Fibroblast of skin of right biceps (primary cell): Measurements from ENCODE around the gene UQCC2.

Experiments used
- DNase-seq: peaks from one replicate; pipeline ENCODE4 v3.0.0-alpha.2; 2013

The UQCC2 gene

GRCh38 chr6:33671744-33672072 lies 39.8 kb downstream of the UQCC2 start:
- DNase-seq = no peak

DNA sequence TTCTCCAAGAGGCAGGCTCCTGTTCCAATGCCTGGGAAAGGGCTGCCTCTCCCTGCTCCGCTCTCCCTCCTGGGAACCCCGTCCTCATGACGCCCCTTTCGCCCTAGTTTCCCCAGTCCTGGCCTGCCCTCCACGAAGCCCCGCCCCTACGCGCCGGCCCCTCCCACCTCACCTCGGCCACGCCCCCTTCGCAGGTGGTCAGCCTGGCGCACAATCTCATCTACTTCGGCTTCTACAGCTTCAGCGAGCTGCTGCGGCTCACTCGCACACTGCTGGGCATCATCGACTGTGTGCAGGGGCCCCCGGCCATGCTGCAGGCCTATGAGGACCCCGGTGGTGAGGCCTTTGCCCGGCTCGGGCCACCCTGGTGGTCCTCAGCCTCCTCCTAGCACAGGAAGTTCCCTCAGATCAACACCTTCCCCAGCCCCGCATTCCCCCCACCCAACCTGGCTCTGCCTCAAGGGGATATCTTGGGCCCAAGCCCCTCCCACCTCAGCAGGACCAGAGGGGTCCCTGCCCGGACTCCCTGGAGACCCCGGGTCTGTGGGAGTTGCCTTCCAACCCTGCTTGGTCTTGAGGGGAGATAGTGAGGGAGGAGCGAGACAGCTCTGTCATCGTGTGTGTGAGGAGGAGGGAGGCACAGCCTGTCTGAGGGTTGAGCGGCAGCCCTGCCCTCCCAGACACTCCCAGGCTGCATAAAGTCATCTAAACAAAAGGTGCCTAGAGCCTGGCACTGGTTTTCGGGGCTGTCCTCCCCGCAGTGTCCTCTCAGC lies 40.3 kb downstream of the UQCC2 start:
- no peak for DNase-seq

- DNase-seq = no peak
These were observed 41.3 kb downstream of the UQCC2 start for GRCh38 chr6:33670086-33670660.

- DNase-seq = no peak
These were observed 42.6 kb downstream of the UQCC2 start for GRCh38 chr6:33668914-33669313.

- DNase-seq = no peak
These were observed 43.2 kb downstream of the UQCC2 start for GRCh38 chr6:33668328-33668727.

DNA sequence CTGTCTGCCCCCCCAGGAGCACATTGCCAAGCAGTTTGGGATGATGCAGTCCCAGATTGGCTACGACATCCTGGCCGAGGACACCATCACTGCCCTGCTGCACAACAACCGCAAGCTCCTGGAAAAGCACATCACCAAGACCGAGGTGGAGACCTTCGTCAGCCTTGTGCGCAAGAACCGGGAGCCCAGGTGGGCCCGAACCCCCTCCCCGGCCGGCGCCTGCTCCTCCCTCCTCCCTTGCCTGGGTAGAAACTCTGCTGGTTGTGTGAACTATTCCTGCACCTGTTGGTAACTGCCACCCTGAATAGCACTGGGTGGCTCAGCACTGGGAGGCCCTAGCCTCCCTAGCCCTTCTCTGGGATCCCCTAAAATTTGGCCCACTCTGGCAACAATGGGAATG lies 43.7 kb downstream of the UQCC2 start:
- no peak for DNase-seq

- no peak for DNase-seq
These were observed 44.4 kb downstream of the UQCC2 start for GRCh38 chr6:33667072-33667471.

DNA sequence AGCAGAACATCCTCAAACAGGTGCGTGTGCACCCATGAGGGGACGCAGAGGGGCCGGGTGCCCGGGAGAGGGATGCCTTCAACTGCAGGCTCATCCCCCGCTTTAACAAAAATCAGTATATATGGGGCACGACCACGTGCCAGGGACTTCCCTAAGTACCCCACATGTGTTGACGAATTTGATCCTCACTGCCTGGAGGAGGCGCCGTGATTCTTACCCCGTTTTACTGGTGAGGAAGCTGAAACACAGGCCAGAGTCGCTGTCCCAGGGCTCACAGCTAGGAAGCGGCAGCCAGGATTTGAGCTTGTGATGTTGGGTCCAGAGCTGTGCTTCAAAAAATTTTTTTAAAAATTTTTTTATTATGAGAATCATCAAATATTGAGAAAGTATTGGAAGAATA lies 45.5 kb downstream of the UQCC2 start:
- DNase-seq = no peak

GRCh38 chr6:33664506-33665057 lies 46.9 kb downstream of the UQCC2 start:
- DNase-seq = no peak

GRCh38 chr6:33663727-33664449 lies 47.6 kb downstream of the UQCC2 start:
- DNase-seq = no peak

- DNase-seq = no peak
These were observed 48.5 kb downstream of the UQCC2 start for GRCh38 chr6:33663028-33663427.

DNA sequence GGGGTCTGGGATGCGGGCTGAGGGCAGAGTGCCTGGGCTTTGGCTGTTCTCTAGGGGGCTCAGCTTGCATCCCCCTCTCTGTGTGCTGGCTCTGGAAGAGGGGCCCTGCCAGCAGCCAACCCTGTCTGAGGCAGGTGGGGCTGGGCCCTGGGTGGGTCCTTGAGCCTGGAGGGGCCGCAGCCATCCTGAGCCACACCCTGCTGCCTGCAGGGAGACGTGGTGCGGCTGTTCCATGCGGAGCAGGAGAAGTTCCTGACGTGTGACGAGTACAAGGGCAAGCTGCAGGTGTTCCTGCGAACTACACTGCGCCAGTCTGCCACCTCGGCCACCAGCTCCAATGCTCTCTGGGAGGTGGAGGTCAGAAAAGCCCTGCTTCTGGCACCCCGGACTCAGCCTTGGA lies 49.2 kb downstream of the UQCC2 start:
- DNase-seq = no peak

DNA sequence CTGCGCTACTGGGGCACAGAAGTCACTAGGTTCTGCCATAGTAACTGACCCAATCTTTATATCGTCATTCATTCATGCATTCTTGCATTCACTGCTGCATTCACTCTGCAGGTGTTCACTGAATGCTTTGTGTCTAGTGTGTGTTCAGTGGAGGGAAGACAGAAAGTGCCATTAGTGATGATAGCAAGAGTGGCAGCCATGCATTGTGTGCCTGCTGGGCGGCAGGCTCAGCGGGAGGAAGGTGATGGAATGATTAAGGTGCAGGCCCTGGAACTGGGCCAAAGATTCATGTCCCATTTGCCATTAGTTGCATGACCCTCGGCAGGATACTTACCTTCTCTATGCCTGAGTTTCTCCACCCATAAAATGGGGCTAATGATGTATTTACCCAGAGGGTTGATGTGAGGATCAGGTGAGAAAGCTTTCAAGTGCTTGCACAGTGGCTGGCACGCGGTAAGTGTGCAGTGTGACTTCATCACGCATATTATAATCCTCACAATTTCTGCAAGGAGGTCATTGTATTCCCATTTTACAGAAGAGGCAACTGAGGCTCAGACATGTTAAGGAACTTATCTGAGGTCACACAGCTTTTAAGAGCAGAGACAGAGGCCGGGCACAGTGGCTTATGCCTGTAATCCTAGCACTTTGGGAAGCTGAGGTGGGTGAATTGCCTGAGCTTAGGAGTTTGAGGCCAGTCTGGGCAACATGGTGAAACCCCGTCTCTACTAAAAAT lies 50.2 kb downstream of the UQCC2 start:
- no peak for DNase-seq

DNA sequence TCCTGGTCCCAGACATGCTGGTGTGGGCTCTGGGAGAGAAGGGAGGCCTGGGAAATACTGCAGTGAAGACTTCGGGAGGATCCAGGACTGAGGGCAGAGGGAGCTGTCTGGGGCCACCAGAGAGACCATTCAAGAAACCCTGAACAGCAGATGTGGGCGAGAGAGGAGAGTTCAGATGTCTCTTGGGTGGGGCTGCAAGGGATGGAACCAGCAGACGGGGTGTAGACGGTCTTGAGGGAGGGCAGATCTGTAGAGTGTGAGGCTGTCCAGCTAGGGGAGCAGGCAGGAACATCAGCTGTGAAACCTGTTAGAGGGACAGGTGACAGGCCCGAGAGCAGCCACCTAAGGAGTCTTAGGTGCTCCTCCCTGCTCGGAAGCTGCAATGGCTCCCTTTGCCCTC lies 51.5 kb downstream of the UQCC2 start:
- no peak for DNase-seq

GRCh38 chr6:33658982-33659689 lies 52.4 kb downstream of the UQCC2 start:
- DNase-seq = no peak

GRCh38 chr6:33656844-33657243 lies 54.7 kb downstream of the UQCC2 start:
- DNase-seq = no peak

GRCh38 chr6:33654831-33655554 lies 56.5 kb downstream of the UQCC2 start:
- DNase-seq = peak; percentile 28

DNA sequence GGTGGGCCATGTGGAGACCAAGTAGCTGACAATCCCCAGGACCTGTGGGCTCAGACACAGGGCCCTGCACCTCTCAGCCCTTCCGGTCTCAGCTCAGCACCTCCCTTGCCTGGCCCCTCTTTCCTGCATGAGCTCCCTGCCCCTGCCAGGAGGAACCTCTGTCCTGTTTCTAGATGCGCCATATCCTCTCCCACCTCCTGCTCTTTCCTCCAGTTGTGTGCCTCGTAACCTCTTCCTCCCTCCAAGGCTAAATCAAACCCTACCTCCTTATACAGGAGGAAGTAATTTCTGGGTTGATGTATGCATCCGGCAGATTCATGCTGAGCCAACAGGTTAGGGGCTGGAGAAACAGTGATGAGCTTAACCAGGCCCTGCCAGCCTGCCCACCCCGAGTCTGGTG lies 59.5 kb downstream of the UQCC2 start:
- no peak for DNase-seq

- DNase-seq = no peak
These were observed 60.1 kb downstream of the UQCC2 start for GRCh38 chr6:33651403-33651802.
